Cardiac fibroblast (primary cell): Measurements from ENCODE around the gene ACOXL.

Experiments used
- DNase-seq, 2 donors: peaks; one replicate each; pipeline versions ENCODE4 v3.0.0 to v3.0.0-alpha.2; 2010; ENCODE audit warnings: low read depth in 2 of 2
- H3K4me3 ChIP-seq, 2 donors: replicated peaks in 1 of 2; 1 replicate in 1 of 2; 2 replicates in 1 of 2; pipeline ENCODE4 v1.5.1; 2011; ENCODE audit warnings: low read depth in 2 of 2, low read length in 2 of 2, mild to moderate bottlenecking in 2 of 2, moderate library complexity in 1 of 2
- TF ChIP-seq, protein P1 (sequence below): IDR thresholded peaks from one replicate; pipeline ENCODE4 v1.5.1; 2011; ENCODE audit warnings: low read depth, mild to moderate bottlenecking, low read length, inconsistent platforms

The ACOXL gene

DNA sequence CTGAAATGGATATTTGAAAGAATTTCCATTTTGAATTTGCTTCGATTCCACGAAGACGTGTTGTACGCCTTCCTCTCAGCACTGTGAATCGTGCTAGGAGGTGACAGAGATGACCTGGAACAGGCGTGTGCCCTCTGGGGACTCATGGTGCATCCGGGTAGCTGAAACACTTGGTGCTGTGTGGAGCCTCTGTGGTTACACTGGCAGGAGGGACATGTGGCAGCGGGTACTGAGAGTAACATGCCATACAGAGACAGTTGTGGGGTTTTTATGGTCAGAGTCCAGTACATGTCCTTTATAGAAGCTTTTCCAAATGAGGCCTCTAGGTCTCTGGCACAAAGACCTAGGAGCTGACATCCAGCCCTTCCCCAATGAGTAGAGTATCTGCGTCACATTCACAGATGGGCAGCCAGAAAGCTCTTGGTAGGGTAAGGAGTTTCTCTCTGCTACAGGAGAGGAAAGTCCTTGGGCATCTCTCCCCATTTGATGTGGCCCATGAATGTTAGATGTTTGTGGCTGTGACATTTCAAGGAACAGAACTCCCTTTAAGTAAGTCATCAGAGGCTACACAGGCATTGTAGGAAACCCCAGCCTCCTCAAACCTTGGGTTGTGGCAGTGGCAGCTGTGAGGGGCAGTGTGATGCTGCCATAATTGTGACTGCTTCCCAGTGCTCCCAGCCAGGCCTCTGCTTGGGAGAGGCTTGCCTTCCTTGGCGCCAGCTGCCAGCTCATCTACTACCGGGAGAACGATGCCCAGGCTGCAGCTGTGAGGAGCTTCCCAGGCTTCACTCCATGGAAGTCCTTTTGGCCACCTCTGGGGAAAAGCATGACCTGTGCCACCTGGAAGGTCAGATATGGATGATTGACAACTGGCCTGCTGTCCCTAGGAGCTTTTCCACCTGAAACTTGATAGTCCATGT, 80.6 kb downstream of the ACOXL start:
- no peak overlapping the region for H3K4me3 ChIP-seq
- TF ChIP-seq, protein P1, sequence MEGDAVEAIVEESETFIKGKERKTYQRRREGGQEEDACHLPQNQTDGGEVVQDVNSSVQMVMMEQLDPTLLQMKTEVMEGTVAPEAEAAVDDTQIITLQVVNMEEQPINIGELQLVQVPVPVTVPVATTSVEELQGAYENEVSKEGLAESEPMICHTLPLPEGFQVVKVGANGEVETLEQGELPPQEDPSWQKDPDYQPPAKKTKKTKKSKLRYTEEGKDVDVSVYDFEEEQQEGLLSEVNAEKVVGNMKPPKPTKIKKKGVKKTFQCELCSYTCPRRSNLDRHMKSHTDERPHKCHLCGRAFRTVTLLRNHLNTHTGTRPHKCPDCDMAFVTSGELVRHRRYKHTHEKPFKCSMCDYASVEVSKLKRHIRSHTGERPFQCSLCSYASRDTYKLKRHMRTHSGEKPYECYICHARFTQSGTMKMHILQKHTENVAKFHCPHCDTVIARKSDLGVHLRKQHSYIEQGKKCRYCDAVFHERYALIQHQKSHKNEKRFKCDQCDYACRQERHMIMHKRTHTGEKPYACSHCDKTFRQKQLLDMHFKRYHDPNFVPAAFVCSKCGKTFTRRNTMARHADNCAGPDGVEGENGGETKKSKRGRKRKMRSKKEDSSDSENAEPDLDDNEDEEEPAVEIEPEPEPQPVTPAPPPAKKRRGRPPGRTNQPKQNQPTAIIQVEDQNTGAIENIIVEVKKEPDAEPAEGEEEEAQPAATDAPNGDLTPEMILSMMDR: no peak
- DNase-seq: no peak

DNA sequence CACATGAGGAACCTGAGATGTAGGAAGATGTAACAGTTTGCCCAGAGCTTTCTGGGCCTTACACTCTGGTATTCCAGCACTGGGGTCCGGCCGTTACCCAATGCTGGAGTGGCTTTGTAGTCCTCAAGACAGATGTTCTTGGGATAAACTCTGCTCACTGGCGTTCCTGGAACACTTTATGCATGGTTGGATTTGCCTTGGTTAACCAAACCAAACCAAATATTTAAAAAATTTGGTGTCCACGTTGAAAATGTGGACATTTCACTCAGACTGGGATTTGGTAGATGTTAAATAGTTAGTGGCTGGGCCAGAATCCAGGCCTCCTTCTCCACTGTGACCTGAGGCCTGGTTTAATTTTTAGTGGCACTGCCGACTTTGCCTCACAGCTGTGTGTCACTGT, 81.5 kb downstream of the ACOXL start:
- DNase-seq: no peak
- TF ChIP-seq, protein P1: no peak
- H3K4me3 ChIP-seq: no peak overlapping the region

DNA sequence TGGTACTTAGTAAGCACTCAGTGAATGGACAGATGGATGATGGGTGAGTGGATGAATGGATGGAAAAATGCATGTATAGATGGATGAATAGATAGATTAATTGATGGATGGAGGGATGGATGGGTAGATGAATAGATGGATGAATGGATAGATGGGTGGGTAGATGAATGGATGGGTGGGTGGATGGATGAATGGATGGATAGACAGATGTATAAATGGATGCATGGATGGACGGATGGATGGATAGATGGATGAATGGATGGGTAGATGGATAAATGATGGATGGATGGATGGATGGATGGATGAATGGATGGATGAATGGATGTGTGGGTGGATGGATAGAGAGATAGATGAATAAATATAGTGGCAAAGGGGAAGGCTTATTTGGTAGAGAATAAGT, 83.6 kb downstream of the ACOXL start:
- no peak for DNase-seq
- TF ChIP-seq, protein P1: no peak
- no peak overlapping the region for H3K4me3 ChIP-seq

DNA sequence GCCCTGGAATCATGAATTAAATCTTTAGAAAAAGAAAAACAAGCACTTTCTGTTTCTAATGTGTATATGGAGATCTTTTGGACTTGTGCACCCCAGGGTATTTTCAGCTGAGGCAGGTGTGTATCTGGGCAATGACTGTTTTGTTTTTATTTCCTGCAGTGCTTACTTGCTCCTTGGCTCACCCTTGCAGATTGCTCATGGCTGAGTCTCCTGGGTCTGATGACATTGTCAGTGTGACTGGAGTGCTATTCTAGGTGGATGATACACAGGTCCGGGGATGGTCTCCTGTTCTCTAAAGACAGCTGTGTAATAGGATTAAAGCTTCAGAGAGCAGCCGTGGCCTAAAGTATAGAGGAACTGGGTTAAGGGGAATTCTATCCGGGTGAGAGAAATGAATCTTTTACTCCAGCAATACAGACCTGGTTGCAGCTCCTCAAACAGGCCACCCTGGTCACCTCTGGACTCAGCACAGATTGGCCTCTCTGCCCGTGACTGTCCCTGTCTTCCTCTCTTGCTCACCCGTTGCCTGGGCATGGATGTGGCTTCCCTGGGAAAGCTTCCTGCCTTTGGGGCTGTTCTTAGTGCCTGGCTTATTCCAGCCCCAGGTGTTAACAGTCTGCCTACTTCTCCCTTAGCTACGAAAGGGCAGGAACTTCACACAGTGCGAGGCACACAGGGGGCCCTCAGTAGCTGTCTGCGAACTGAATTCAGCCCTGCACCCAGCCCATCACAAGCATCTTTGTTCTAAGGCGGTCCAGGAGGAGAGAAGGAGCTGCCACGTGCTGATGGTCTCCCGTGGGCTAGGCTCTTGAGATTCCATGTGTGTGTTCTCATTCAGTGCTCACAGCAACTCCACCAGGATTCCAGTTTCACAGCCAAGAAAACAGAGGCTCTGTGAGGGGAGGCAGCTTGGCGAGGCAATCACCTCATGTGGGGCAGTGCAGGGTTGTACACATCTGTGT, 84.3 kb downstream of the ACOXL start:
- TF ChIP-seq, protein P1: no peak
- H3K4me3 ChIP-seq: no peak overlapping the region
- peak in 1 of 2 donors; percentile 29 for DNase-seq

DNA sequence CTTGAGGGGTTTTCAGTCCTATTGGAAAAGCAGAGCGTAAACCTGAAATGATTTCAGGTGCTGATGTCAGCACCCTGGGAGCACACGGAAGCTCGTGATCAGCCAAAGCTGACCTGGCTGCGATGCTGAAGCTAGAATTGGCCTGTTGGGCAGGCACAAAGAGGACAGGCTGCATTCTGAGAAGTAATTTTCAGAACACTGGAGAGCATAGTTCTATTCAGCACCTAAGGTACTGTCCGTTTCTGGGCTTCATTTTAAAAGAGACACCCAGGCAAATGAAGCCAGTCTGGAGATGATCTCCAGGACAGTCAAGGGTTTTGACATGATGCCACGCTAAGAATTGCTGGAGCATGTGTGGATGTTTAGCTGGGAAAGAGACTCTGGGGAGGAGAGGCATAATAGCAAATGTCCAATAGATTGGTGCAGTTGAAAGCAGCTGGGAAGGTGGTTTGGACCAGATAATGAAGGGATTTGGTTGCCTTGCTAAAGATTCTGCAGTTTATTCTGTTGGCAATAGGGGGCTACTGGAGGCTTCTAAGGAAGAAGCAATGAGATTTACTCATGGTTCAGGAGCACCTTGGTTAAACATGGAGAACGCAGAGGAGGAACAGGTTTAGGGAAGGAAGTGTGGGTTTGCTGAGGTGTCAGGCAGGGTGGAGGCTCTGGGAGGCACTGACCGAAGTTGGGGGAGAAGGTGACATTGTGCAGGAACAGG, 86.6 kb downstream of the ACOXL start:
- TF ChIP-seq, protein P1: peak; percentile 20
- no peak overlapping the region for H3K4me3 ChIP-seq
- peak in 1 of 2 donors; percentile 5 for DNase-seq

DNA sequence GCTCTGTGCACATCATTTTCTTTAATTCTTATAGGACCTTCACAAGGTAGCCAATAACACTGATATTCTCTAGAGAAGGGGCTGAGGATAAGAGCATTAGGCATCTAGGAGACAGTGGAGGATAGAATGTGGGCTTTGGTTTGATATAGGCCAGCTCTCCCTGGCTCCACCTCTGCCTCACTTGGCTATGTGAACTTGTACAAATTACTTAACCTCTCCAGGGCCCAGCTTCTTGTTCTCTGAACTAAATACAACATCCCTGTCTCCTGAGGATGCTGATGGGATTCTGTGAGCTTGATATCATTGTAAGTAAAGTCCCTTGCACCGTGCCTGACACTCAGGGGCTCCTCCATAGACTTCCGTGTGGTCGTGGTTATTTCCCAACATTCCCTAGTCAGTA, 87.3 kb downstream of the ACOXL start:
- DNase-seq: no peak
- no peak overlapping the region for H3K4me3 ChIP-seq
- TF ChIP-seq, protein P1: no peak
